Tibial nerve (tissue), 4 donors: ENCODE data around the gene PTCH1.

Source experiments
- EP300 ChIP-seq, 2 donors: sonication (generic); formaldehyde crosslinking; IDR thresholded peaks; one replicate each; pipeline ENCODE4 v1.6.1; 2017; ENCODE audit warnings: antibody characterized with exemption in 2 of 2, mild to moderate bottlenecking in 1 of 2
- POLR2A ChIP-seq, 2 donors: fragments of 450-650 bp; IDR thresholded peaks; one replicate each; pipeline ENCODE4 v1.6.1; 2017; ENCODE audit warnings: antibody characterized with exemption in 2 of 2, mild to moderate bottlenecking in 2 of 2, moderate library complexity in 2 of 2
- TF ChIP-seq, protein P1 (sequence below), 5 experiments: fragments of 200-600 bp in 3 of 5; fragments of 450-650 bp in 2 of 5; sonication (generic) in 3 of 5; IDR thresholded peaks; one replicate each; pipeline ENCODE4 v1.5.1; 2016 to 2019; ENCODE audit warnings: antibody characterized with exemption in 5 of 5, mild to moderate bottlenecking in 3 of 5, moderate library complexity in 2 of 5

DNA sequence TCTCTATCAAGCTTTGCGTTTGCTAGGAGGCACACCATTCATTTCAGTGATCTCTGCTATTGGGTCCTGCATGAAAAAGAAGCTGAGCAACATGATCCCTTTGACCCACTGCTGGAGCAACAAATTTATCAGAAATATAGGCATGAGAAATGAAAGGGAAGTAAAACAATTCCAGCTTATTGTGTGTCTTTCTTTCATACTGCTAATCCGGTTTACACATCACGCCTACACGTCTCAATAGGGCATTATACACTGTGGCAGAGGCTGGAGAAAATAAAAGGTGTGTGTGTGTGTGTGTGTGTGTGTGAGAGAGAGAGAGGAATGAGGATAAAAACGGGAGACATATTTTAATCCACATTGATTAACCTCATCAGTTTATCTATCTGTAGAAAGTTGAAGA, 2.4 kb downstream of the PTCH1 start:
- TF ChIP-seq, protein P1, sequence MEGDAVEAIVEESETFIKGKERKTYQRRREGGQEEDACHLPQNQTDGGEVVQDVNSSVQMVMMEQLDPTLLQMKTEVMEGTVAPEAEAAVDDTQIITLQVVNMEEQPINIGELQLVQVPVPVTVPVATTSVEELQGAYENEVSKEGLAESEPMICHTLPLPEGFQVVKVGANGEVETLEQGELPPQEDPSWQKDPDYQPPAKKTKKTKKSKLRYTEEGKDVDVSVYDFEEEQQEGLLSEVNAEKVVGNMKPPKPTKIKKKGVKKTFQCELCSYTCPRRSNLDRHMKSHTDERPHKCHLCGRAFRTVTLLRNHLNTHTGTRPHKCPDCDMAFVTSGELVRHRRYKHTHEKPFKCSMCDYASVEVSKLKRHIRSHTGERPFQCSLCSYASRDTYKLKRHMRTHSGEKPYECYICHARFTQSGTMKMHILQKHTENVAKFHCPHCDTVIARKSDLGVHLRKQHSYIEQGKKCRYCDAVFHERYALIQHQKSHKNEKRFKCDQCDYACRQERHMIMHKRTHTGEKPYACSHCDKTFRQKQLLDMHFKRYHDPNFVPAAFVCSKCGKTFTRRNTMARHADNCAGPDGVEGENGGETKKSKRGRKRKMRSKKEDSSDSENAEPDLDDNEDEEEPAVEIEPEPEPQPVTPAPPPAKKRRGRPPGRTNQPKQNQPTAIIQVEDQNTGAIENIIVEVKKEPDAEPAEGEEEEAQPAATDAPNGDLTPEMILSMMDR (IDR thresholded peaks at IDR 0.05): no peak
- no peak for TF ChIP-seq POLR2A (IDR thresholded peaks at IDR 0.05)
- no peak for TF ChIP-seq EP300 (IDR thresholded peaks at IDR 0.05)
